Gastrocnemius medialis (tissue), 4 donors: ENCODE results near the gene TLX3. TPM values are rescaled to one million over a fixed set of nuclear protein-coding genes. Genes with fewer than 3 reads are reported as not detected.

Experiments
- ATAC-seq, 2 donors: fragments of 150-250 bp; one replicate each; pipeline ENCODE4 v1.9.1; 2016
- DNase-seq, 2 donors: peaks; one replicate each; pipeline ENCODE4 v3.0.0-alpha.2; 2019
- H3K27ac ChIP-seq, 4 donors: fragments of 200-600 bp; sonication (generic); 1 replicate in 1 of 4; 2 replicates in 3 of 4; pipeline ENCODE4 v1.5.1; 2016 to 2018; ENCODE audit warnings: mild to moderate bottlenecking in 2 of 4, moderate library complexity in 1 of 4
- H3K27me3 ChIP-seq, 3 donors: fragments of 200-600 bp; sonication (generic) in 2 of 3; 1 replicate in 1 of 3; 2 replicates in 2 of 3; pipeline versions ENCODE4 v1.5.1 to v1.6.0; 2016 to 2019; ENCODE audit warnings: mild to moderate bottlenecking in 1 of 3, moderate library complexity in 1 of 3
- H3K36me3 ChIP-seq, 2 donors: fragments of 200-600 bp; sonication (generic) in 1 of 2; one replicate each; pipeline ENCODE4 v1.5.1; 2017 to 2018
- H3K4me1 ChIP-seq, 2 donors: fragments of 200-600 bp; sonication (generic) in 1 of 2; one replicate each; pipeline ENCODE4 v1.5.1; 2016 to 2017; ENCODE audit warnings: mild to moderate bottlenecking in 2 of 2
- H3K4me3 ChIP-seq, 4 donors: fragments of 200-600 bp; sonication (generic) in 3 of 4; 1 replicate in 1 of 4; 2 replicates in 3 of 4; pipeline ENCODE4 v1.5.1; 2016 to 2019; ENCODE audit warnings: mild to moderate bottlenecking in 2 of 4
- H3K9me3 ChIP-seq, 3 donors: fragments of 200-600 bp; sonication (generic) in 2 of 3; 1 replicate in 1 of 3; 2 replicates in 2 of 3; pipeline ENCODE4 v1.5.1; 2016 to 2019
- CTCF ChIP-seq, 5 experiments: fragments of 450-650 bp in 3 of 5; fragments of 200-600 bp in 2 of 5; sonication (generic) in 2 of 5; IDR thresholded peaks in 4 of 5; conservative IDR thresholded peaks in 1 of 5; 1 replicate in 4 of 5; 2 replicates in 1 of 5; pipeline ENCODE4 v1.5.1; 2016 to 2019; ENCODE audit warnings: antibody characterized with exemption in 5 of 5, mild to moderate bottlenecking in 3 of 5, moderate library complexity in 3 of 5
- POLR2A ChIP-seq, 2 donors: fragments of 450-650 bp; IDR thresholded peaks; one replicate each; pipeline ENCODE4 v1.6.1; 2017; ENCODE audit warnings: antibody characterized with exemption in 2 of 2, mild to moderate bottlenecking in 2 of 2, moderate library complexity in 2 of 2
- in situ Hi-C, 4 donors: fragments of 200-750 bp; cut with MboI; loops; one replicate each; pipeline versions ENCODE4 v1.15.0 to v1.8.0; 2017; ENCODE audit warnings: low sequenced_read_pairs in 4 of 4
- intact Hi-C: fragments of 100-400 bp; cut with DNase I; formaldehyde crosslinking; loops from one replicate; pipeline ENCODE4 v1.15.1; 2023; ENCODE audit warnings: low total_unique reads
- total RNA-seq, 4 donors: library from RNA; depleted of rRNA; stranded (reverse); fragments of >200 nt; gene quantifications; one replicate each; pipeline versions ENCODE4 v1.1.0 to v1.2.3, GENCODE V29; 2016

Gene TLX3
- total RNA-seq, 4 donors from 2014 or later, result not detected

- Histone ChIP-seq H3K27ac (no peak overlapping the region), H3K9me3 (no peaks in the 10 kb centered on the region), H3K4me3 (no peak overlapping the region), H3K36me3 (no peaks in the 10 kb centered on the region), H3K4me1 (no peaks in the 10 kb centered on the region), H3K27me3 (no peaks in the 10 kb centered on the region)
- TF ChIP-seq CTCF (IDR thresholded peaks at IDR 0.05 in 4 of 5, conservative IDR thresholded peaks at IDR 0.05 in 1 of 5) (no peak), POLR2A (IDR thresholded peaks at IDR 0.05) (no peak)
- in situ Hi-C loops (no loop called here), intact Hi-C loops (no loop called here)
- DNase-seq (no peak), ATAC-seq (no peak)
Observed at GRCh38 chr5:171271798-171272197, 37.2 kb upstream of the TLX3 start.

DNA sequence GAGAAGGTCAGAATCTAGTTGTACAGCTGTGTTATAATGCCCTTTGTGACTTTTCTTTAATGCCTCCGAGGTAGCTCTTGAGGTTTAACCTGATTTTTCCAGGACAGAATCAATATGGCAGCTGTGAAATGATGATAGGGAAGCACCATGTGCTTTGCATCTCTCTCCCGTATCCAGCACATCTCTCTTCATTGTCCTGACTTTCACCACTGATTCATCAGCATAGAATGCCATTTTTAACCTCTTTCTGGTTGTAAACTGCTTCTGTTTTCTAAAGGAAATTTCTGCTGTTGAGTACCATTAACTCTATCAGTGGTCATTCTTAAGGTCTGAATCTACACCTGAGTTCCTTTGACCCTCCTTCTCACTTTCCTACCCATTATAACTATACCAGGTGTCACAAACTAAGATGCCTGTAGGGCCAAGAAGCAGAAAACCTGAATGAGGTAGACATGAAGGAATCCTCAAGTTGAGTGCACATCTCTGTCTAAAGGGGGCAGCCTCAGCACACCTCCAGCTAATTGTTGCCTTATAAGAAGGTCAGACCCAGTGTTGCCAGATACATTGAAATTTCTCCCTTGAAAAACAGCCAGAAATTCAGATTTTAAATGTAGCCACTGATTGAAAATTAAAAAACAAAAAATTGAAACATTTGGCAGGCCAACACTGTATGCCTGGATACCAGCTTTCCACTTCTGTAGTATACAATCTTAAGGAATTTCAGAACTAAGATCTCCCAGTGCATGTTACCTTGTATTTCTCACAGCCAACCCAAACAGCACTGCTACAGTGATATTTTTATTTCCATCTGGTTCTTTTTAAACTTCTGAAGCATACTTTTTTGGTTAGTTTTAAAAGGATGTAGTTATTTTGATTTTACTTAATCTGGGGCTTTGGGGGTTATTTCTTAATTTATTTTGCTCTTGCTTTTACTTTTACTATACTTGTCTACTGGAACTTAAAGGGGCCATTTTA, 35.8 kb upstream of the TLX3 start:
- Histone ChIP-seq H3K9me3 (no peaks in the 10 kb centered on the region), H3K27me3 (no peaks in the 10 kb centered on the region), H3K4me1 (no peaks in the 10 kb centered on the region), H3K36me3 (no peaks in the 10 kb centered on the region), H3K27ac (no peak overlapping the region), H3K4me3 (no peak overlapping the region)
- in situ Hi-C loops, result no loop called here
- ATAC-seq (no peak), DNase-seq (no peak)
- no peak for TF ChIP-seq CTCF (IDR thresholded peaks at IDR 0.05 in 4 of 5, conservative IDR thresholded peaks at IDR 0.05 in 1 of 5)
- TF ChIP-seq POLR2A (IDR thresholded peaks at IDR 0.05), result no peak
- intact Hi-C loops, result no loop called here

GRCh38 chr5:171275841-171276544, 33.1 kb upstream of the TLX3 start:
- ATAC-seq, result no peak

GRCh38 chr5:171283753-171284152, 25.3 kb upstream of the TLX3 start:
- intact Hi-C loops, result no loop called here
- no peak for TF ChIP-seq CTCF (IDR thresholded peaks at IDR 0.05 in 4 of 5, conservative IDR thresholded peaks at IDR 0.05 in 1 of 5)

More at GRCh38 chr5:171275841-171276544, 33.1 kb upstream of the TLX3 start:
- no peak for DNase-seq
- Histone ChIP-seq H3K36me3 (no peaks in the 10 kb centered on the region), H3K9me3 (no peaks in the 10 kb centered on the region), H3K27ac (no peak overlapping the region), H3K4me3 (no peak overlapping the region), H3K27me3 (no peaks in the 10 kb centered on the region), H3K4me1 (no peaks in the 10 kb centered on the region)
- intact Hi-C loops (no loop called here), in situ Hi-C loops (no loop called here)
- no peak for TF ChIP-seq CTCF (IDR thresholded peaks at IDR 0.05 in 4 of 5, conservative IDR thresholded peaks at IDR 0.05 in 1 of 5)
- no peak for TF ChIP-seq POLR2A (IDR thresholded peaks at IDR 0.05)

More at GRCh38 chr5:171283753-171284152, 25.3 kb upstream of the TLX3 start:
- DNase-seq, result no peak
- H3K27ac ChIP-seq, result no peak overlapping the region
- no peaks in the 10 kb centered on the region for H3K27me3 ChIP-seq
- H3K9me3 ChIP-seq, result no peaks in the 10 kb centered on the region
- in situ Hi-C loops, result no loop called here
- no peak for ATAC-seq
- no peaks in the 10 kb centered on the region for H3K4me1 ChIP-seq
- H3K4me3 ChIP-seq, result no peak overlapping the region
- no peaks in the 10 kb centered on the region for H3K36me3 ChIP-seq
